C4-2B (cell line): ENCODE results near the gene PLET1.

Experiments
- CTCF ChIP-seq: fragments of 450-650 bp; conservative IDR thresholded peaks from 2 replicates; pipeline ENCODE4 v1.5.1; 2017; ENCODE audit warnings: mild to moderate bottlenecking
- ZFX ChIP-seq: fragments of 450-650 bp; IDR thresholded peaks from 2 replicates; pipeline ENCODE4 v1.6.1; 2017

- TF ChIP-seq CTCF = no peak
- no peak for TF ChIP-seq ZFX
These were observed 28.7 kb downstream of the PLET1 start for GRCh38 chr11:112231952-112232351.
